Glutamatergic neuron (in vitro differentiated cells): Measurements from ENCODE around the gene LMBR1. TPM values are rescaled to one million over a fixed set of nuclear protein-coding genes. Genes with fewer than 3 reads are reported as not detected.
"Not testable (repeated sequence)": the region's sequence is repeated elsewhere in the genome, so short reads cannot be mapped to it uniquely, and the experiment has no call there.

Experiments
- DNase-seq: peaks from one replicate; pipeline ENCODE4 v3.0.0; 2022
- H3K27ac Mint-ChIP-seq: one replicate; pipeline ENCODE4 v1.8.0; 2020; ENCODE audit warnings: mild to moderate bottlenecking, mixed read lengths, inconsistent platforms; ENCODE audit not compliant: unreplicated experiment
- H3K27me3 Mint-ChIP-seq: one replicate; pipeline ENCODE4 v1.8.0; 2020; ENCODE audit warnings: mild to moderate bottlenecking, moderate library complexity, mixed read lengths, inconsistent platforms; ENCODE audit not compliant: unreplicated experiment
- H3K36me3 Mint-ChIP-seq: one replicate; pipeline ENCODE4 v1.8.0; 2020; ENCODE audit warnings: mild to moderate bottlenecking, mixed read lengths, inconsistent platforms; ENCODE audit not compliant: unreplicated experiment
- H3K4me1 Mint-ChIP-seq: one replicate; pipeline ENCODE4 v1.8.0; 2020; ENCODE audit warnings: mild to moderate bottlenecking, low read depth, mixed read lengths, inconsistent platforms; ENCODE audit not compliant: unreplicated experiment
- H3K4me3 Mint-ChIP-seq: one replicate; pipeline ENCODE4 v1.8.0; 2020; ENCODE audit warnings: mild to moderate bottlenecking, mixed read lengths, inconsistent platforms; ENCODE audit not compliant: unreplicated experiment
- H3K9me3 Mint-ChIP-seq: one replicate; pipeline ENCODE4 v1.8.0; 2020; ENCODE audit warnings: mild to moderate bottlenecking, moderate library complexity, mixed read lengths, inconsistent platforms; ENCODE audit not compliant: unreplicated experiment
- total RNA-seq: library from RNA; stranded (reverse); fragmentation: NEBNext Ultra II Directional; extraction: Animal tissue kit (Norgen Biotek cat#: 25700); gene quantifications from one replicate; pipeline ENCODE4 v1.2.1, GENCODE V29; 2021; ENCODE audit not compliant: unreplicated experiment
- TF ChIP-seq, protein P1 (sequence below): fragments of 200-600 bp; sonication (generic); IDR thresholded peaks from one replicate; pipeline ENCODE4 v1.5.0; 2021; ENCODE audit not compliant: partially characterized antibody, unreplicated experiment

The LMBR1 gene
- total RNA-seq, 1 donor from 2014 or later, result 41.0 TPM

DNA sequence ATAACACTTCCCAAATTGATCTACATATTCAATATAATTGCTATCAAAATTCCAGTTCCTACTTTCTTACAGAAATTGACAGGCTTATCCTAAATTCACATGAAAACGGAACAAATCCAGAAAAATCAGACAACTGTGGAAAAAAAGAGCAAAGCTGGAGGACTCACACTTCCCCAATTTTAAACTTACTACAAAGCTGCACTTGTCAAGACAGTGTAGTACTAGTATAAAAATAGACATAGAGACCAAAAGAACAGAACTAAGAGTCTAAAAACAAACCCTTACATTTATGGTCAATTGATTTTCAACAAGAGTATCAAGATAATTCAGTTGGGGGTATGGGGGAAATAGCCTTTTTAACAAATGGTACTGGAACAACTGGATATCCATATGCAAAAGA is 27.5 kb downstream of the LMBR1 start:
- Mint-ChIP-seq H3K4me1 (no peaks in the 10 kb centered on the region), H3K36me3 (peaks cover 15% of the 10 kb centered on the region), H3K27ac (no peak overlapping the region), H3K4me3 (no peak overlapping the region), H3K27me3 (no peaks in the 10 kb centered on the region), H3K9me3 (peaks cover 8% of the 10 kb centered on the region)
- DNase-seq, result no peak
- TF ChIP-seq, protein P1, sequence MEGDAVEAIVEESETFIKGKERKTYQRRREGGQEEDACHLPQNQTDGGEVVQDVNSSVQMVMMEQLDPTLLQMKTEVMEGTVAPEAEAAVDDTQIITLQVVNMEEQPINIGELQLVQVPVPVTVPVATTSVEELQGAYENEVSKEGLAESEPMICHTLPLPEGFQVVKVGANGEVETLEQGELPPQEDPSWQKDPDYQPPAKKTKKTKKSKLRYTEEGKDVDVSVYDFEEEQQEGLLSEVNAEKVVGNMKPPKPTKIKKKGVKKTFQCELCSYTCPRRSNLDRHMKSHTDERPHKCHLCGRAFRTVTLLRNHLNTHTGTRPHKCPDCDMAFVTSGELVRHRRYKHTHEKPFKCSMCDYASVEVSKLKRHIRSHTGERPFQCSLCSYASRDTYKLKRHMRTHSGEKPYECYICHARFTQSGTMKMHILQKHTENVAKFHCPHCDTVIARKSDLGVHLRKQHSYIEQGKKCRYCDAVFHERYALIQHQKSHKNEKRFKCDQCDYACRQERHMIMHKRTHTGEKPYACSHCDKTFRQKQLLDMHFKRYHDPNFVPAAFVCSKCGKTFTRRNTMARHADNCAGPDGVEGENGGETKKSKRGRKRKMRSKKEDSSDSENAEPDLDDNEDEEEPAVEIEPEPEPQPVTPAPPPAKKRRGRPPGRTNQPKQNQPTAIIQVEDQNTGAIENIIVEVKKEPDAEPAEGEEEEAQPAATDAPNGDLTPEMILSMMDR, result no peak

DNA sequence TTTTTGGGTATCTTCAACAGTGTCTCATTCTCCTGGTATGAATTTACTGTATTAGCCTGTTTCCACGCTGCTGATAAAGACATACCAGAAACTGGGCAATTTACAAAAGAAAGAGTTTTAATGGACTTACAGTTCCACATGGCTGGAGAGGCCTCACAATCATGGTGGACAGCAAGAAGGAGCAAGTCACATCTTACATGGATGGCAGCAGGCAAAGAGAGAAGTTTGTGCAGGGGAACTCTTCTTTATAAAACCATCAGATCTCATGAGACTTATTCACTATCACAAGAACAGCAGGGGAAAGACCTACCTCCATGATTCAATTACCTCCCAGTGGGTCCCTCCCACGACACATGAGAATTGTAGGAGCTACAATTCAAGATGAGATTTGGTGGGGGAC is 31.0 kb downstream of the LMBR1 start:
- not testable (repeated sequence) for H3K27ac Mint-ChIP-seq, H3K27me3 Mint-ChIP-seq, DNase-seq, H3K4me3 Mint-ChIP-seq, H3K4me1 Mint-ChIP-seq
- Mint-ChIP-seq H3K9me3 (peaks cover 15% of the 10 kb centered on the region), H3K36me3 (peaks cover 34% of the 10 kb centered on the region)

DNA sequence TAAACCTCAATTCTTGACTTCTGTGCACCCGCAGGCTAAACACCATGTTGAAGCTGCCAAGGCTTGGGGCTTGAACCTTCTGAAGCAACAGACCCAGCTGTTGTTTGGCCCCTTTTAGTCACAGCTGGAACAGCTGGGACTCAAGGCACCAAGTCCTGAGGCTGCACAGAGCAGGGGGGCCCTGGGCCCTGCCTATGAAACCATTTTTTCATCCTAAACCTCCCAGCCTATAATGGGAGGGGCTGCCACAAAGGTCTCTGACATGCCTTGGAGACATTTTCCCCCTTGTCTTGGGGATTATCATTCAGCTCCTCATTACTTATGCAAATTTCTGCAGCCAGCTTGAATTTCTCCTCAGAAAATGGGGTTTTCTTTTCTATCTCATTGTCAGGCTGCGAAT is 31.8 kb downstream of the LMBR1 start:
- Mint-ChIP-seq H3K4me3 (no peak overlapping the region), H3K9me3 (peaks cover 15% of the 10 kb centered on the region), H3K4me1 (no peaks in the 10 kb centered on the region), H3K36me3 (peaks cover 38% of the 10 kb centered on the region), H3K27ac (no peak overlapping the region), H3K27me3 (no peaks in the 10 kb centered on the region)
- no peak for DNase-seq
- TF ChIP-seq, protein P1, result no peak

DNA sequence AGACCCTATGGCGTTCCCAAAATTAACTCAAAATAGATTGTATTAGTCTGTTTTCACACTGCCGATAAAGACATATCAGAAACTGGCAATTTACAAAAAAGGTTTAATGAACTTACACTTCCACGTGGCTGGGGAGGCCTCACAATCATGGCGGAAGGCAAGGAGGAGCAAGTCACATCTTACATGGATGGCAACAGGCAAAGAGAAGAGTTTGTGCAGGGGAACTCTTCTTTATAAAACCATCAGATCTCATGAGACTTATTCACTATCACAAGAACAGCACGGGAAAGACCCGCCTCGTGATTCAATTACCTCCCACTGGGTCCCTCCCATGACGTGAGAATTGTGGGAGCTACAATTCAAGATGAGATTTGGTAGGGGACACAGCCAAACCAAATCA is 32.9 kb downstream of the LMBR1 start:
- H3K36me3 Mint-ChIP-seq, result peaks cover 43% of the 10 kb centered on the region

DNA sequence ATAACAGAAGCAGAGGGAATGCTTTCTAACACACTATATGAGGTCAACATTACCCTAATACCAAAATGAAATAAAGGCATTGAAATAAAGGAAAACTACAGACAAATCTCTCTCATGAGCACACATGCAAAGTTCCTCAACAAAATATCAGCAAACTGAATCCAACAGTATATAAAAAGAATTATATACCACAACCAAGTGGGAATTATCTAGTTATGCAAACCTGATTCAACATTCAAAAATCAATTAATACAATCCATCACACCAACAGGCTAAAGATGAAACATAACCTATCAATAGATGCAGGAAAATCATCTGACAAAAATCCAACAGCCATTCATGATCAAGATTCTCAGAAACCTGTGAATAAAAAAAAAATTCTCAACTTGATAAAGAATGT is 34.5 kb downstream of the LMBR1 start:
- no peaks in the 10 kb centered on the region for H3K27me3 Mint-ChIP-seq
- peaks cover 19% of the 10 kb centered on the region for H3K9me3 Mint-ChIP-seq
- TF ChIP-seq, protein P1, result no peak
- H3K36me3 Mint-ChIP-seq, result peaks cover 45% of the 10 kb centered on the region
- no peak overlapping the region for H3K27ac Mint-ChIP-seq
- no peak overlapping the region for H3K4me3 Mint-ChIP-seq
- H3K4me1 Mint-ChIP-seq, result no peaks in the 10 kb centered on the region
- DNase-seq, result no peak

More for the DNA sequence above, 32.9 kb downstream of the LMBR1 start:
- not testable (repeated sequence) for DNase-seq, H3K27me3 Mint-ChIP-seq, H3K4me1 Mint-ChIP-seq, H3K27ac Mint-ChIP-seq, H3K4me3 Mint-ChIP-seq
- H3K9me3 Mint-ChIP-seq, result peaks cover 19% of the 10 kb centered on the region

DNA sequence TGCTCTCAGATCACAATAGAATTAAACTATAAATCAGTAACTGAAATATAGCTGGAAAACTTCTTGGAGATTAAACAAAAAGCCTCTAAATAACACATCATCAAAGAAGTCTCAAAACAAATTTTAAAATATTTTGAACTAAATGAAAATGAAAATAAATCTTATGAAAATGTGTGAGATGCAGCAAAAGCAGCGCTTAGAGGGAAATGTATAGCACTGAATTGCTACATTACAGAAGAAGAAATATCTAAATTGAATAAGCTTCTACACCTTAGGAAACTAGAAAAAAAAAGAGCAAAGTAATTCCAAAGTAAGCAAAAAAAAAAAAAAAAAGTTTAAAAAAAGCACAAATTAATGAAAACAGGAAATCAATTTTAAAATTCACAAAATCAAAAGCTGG is 35.2 kb downstream of the LMBR1 start:
- TF ChIP-seq, protein P1, result no peak
- Mint-ChIP-seq H3K27ac (no peak overlapping the region), H3K27me3 (no peaks in the 10 kb centered on the region), H3K9me3 (peaks cover 16% of the 10 kb centered on the region), H3K4me3 (no peak overlapping the region), H3K36me3 (peaks cover 45% of the 10 kb centered on the region), H3K4me1 (no peaks in the 10 kb centered on the region)
- no peak for DNase-seq
